Stimulated activated CD4-positive, alpha-beta T cell treated with anti-CD3 and anti-CD28 coated beads, TNF-alpha, amount 100 ng/mL, for 4 hours (primary cell): ENCODE results near the gene PRPF4.
"Not testable (repeated sequence)": the region's sequence is repeated elsewhere in the genome, so short reads cannot be mapped to it uniquely, and the experiment has no call there.

Experiments
- DNase-seq, 3 experiments: peaks; one replicate each; pipeline ENCODE4 v3.0.0-alpha.2; 2020; ENCODE audit warnings: low read depth in 3 of 3

Gene PRPF4

GRCh38 chr9:113267911-113268566 is 7.4 kb upstream of the PRPF4 start:
- no peak for DNase-seq

- DNase-seq: no peak
Measured at GRCh38 chr9:113269355-113269754, 6.1 kb upstream of the PRPF4 start.

- no peak for DNase-seq
Measured at GRCh38 chr9:113269871-113270270, 5.6 kb upstream of the PRPF4 start.

GRCh38 chr9:113274474-113275156 is 843 bp upstream of the PRPF4 start:
- no peak for DNase-seq

GRCh38 chr9:113278840-113279239 is 3.4 kb downstream of the PRPF4 start:
- no peak for DNase-seq

GRCh38 chr9:113281356-113281755 is 5.9 kb downstream of the PRPF4 start:
- DNase-seq: no peak

- no peak for DNase-seq
Measured at GRCh38 chr9:113289091-113289490, 13.6 kb downstream of the PRPF4 start.

GRCh38 chr9:113290052-113290607 is 14.7 kb downstream of the PRPF4 start:
- no peak for DNase-seq

GRCh38 chr9:113293285-113293878 is 17.9 kb downstream of the PRPF4 start:
- no peak for DNase-seq

GRCh38 chr9:113296247-113296646 is 20.8 kb downstream of the PRPF4 start:
- not testable (repeated sequence) for DNase-seq

GRCh38 chr9:113296796-113297558 is 21.5 kb downstream of the PRPF4 start:
- no peak for DNase-seq

GRCh38 chr9:113298311-113298710 is 22.9 kb downstream of the PRPF4 start:
- DNase-seq: no peak

GRCh38 chr9:113298924-113299770 is 23.7 kb downstream of the PRPF4 start:
- DNase-seq: no peak

- DNase-seq: no peak
Measured at GRCh38 chr9:113299800-113300292, 24.4 kb downstream of the PRPF4 start.

- no peak for DNase-seq
Measured at GRCh38 chr9:113301548-113301947, 26.1 kb downstream of the PRPF4 start.

- DNase-seq: no peak
Measured at GRCh38 chr9:113302792-113303418, 27.4 kb downstream of the PRPF4 start, which contains the start of gene RNF183. Gene RNF183 (minus strand): TSS chr9:113303376. CDS start chr9:113298184, 5,192 bp downstream.

GRCh38 chr9:113306566-113306965 is 31.1 kb downstream of the PRPF4 start:
- DNase-seq: no peak

GRCh38 chr9:113307396-113307975 is 32.0 kb downstream of the PRPF4 start:
- no peak for DNase-seq

- no peak for DNase-seq
Measured at GRCh38 chr9:113309204-113309813, 33.9 kb downstream of the PRPF4 start.

- DNase-seq: no peak
Measured at GRCh38 chr9:113310538-113310937, 35.1 kb downstream of the PRPF4 start.
